HepG2 (cell line): ENCODE measurements around the gene POLR3H. TPM values are rescaled to one million over a fixed set of nuclear protein-coding genes. Genes with fewer than 3 reads are reported as not detected.

Source experiments
- BORCS8-MEF2B ChIP-seq: sonication (generic); formaldehyde crosslinking; IDR thresholded peaks from 2 replicates; pipeline ENCODE4 v1.8.0; 2022; ENCODE audit warnings: mild to moderate bottlenecking, missing genetic modification reagents
- IKZF4 ChIP-seq: sonication (generic); formaldehyde crosslinking; IDR thresholded peaks from 2 replicates; pipeline ENCODE4 v1.5.1; 2020; ENCODE audit warnings: borderline replicate concordance, mild to moderate bottlenecking, low read depth, missing genetic modification reagents; ENCODE audit errors: not compliant biosample characterization
- JUN ChIP-seq: sonication (generic); formaldehyde crosslinking; IDR thresholded peaks from 2 replicates; pipeline ENCODE4 v1.4.0; 2020; ENCODE audit warnings: mild to moderate bottlenecking, missing genetic modification reagents
- MAF1 ChIP-seq: sonication (generic); formaldehyde crosslinking; IDR thresholded peaks from 2 replicates; pipeline ENCODE4 v1.5.0; 2020; ENCODE audit warnings: missing genetic modification reagents, borderline replicate concordance
- MAZ ChIP-seq, 2 experiments: sonication (generic) in 1 of 2; formaldehyde crosslinking in 1 of 2; IDR thresholded peaks; 2 replicates each; pipeline versions ENCODE4 v1.5.0 to v1.6.1; 2012 to 2020; ENCODE audit warnings: low read depth in 2 of 2, mild to moderate bottlenecking in 2 of 2, borderline replicate concordance in 1 of 2, improper control_type of control experiment in 1 of 2, low read length in 1 of 2, missing genetic modification reagents in 1 of 2, moderate library complexity in 1 of 2
- MLLT10 ChIP-seq: sonication (generic); formaldehyde crosslinking; IDR thresholded peaks from 2 replicates; pipeline ENCODE4 v1.4.0; 2020; ENCODE audit warnings: missing genetic modification reagents
- NCOA5 ChIP-seq: sonication (generic); formaldehyde crosslinking; IDR thresholded peaks from 2 replicates; pipeline ENCODE4 v1.4.0; 2020; ENCODE audit warnings: missing genetic modification reagents
- PBX2 ChIP-seq: IDR thresholded peaks from 2 replicates; pipeline ENCODE4 v1.6.1; 2016; ENCODE audit warnings: control low read depth
- PTBP1 ChIP-seq: fragments of 200-400 bp; formaldehyde crosslinking; IDR thresholded peaks from 2 replicates; pipeline ENCODE4 v1.6.1; 2018; ENCODE audit warnings: low read length, low read depth; ENCODE audit not compliant: poor library complexity, severe bottlenecking
- SKI ChIP-seq: fragments of 450-650 bp; IDR thresholded peaks from one replicate; pipeline ENCODE4 v1.6.1; 2018; ENCODE audit warnings: mild to moderate bottlenecking; ENCODE audit not compliant: partially characterized antibody
- SP4 ChIP-seq: sonication (generic); formaldehyde crosslinking; IDR thresholded peaks from 2 replicates; pipeline ENCODE4 v1.8.1; 2023; ENCODE audit warnings: mild to moderate bottlenecking, missing genetic modification reagents
- TOE1 ChIP-seq: sonication (generic); formaldehyde crosslinking; IDR thresholded peaks from 2 replicates; pipeline ENCODE4 v1.4.0; 2020; ENCODE audit warnings: mild to moderate bottlenecking, missing genetic modification reagents
- ZNF124 ChIP-seq: sonication (generic); formaldehyde crosslinking; IDR thresholded peaks from 2 replicates; pipeline ENCODE4 v1.4.0; 2020; ENCODE audit warnings: missing genetic modification reagents
- ZNF260 ChIP-seq: sonication (generic); formaldehyde crosslinking; IDR thresholded peaks from 2 replicates; pipeline ENCODE4 v1.4.0; 2020; ENCODE audit warnings: missing genetic modification reagents, low read depth, mild to moderate bottlenecking, borderline replicate concordance
- ZNF276 ChIP-seq: sonication (generic); formaldehyde crosslinking; IDR thresholded peaks from 2 replicates; pipeline ENCODE4 v1.4.0; 2020; ENCODE audit warnings: mild to moderate bottlenecking, low read depth, missing genetic modification reagents
- ZNF430 ChIP-seq: sonication (generic); formaldehyde crosslinking; IDR thresholded peaks from 2 replicates; pipeline ENCODE4 v1.9.0; 2021; ENCODE audit warnings: mild to moderate bottlenecking, missing genetic modification reagents
- ZNF580 ChIP-seq: IDR thresholded peaks from 2 replicates; pipeline ENCODE4 v1.6.1; 2016; ENCODE audit warnings: low read depth, borderline replicate concordance
- ZNF746 ChIP-seq: sonication (generic); formaldehyde crosslinking; IDR thresholded peaks from 2 replicates; pipeline ENCODE4 v1.8.0; 2022; ENCODE audit warnings: mild to moderate bottlenecking, missing genetic modification reagents
- ZNF816 ChIP-seq: sonication (generic); formaldehyde crosslinking; IDR thresholded peaks from 2 replicates; pipeline ENCODE4 v1.8.0; 2022; ENCODE audit warnings: missing genetic modification reagents, mild to moderate bottlenecking, borderline replicate concordance
- polyA plus RNA-seq, 8 experiments: library from polyadenylated mRNA; depleted of rRNA in 3 of 8; stranded (reverse) in 7 of 8; unstranded in 1 of 8; fragments of >200 nt; fragmentation: Illumina TruSeq in 4 of 8; extraction: Trizol in 4 of 8; gene quantifications; 2 replicates each; pipeline versions ENCODE4 v1.2.1 to v1.2.3, GENCODE V29; 2011 to 2016; ENCODE audit warnings: low read depth in 4 of 8, missing spikeins in 1 of 8, mixed read lengths in 1 of 8; ENCODE audit not compliant: insufficient read depth in 1 of 8
- total RNA-seq, 5 experiments: library from RNA; depleted of rRNA; stranded (reverse); fragments of >200 nt; fragmentation: Illumina TruSeq; extraction: Trizol; gene quantifications; 2 replicates each; pipeline ENCODE4 v1.2.3, GENCODE V29; 2016; ENCODE audit warnings: low read depth in 1 of 5

POLR3H gene
- total and polyA plus RNA-seq, 2 of the 13 experiments (the other 11 are each of a cell fraction or from before 2014, with no cell fraction given): 10.3 to 28.6 TPM

GRCh38 chr22:41589391-41590241, 45.3 kb upstream of the POLR3H start, which contains the start of gene PMM1 (continued):
- TF ChIP-seq SP4 (CRISPR knock-in tag) (peak; percentile 95), PTBP1 (no peak), TOE1 (CRISPR knock-in tag) (no peak), ZNF260 (CRISPR knock-in tag) (no peak), BORCS8-MEF2B (CRISPR knock-in tag) (no peak), ZNF124 (CRISPR knock-in tag) (no peak), ZNF430 (peak; percentile 90), IKZF4 (CRISPR knock-in tag) (no peak), SKI (no peak), JUN (no peak), MAZ (IDR thresholded peaks at IDR 0.05; ENCODE audit: borderline replicate concordance, low read depth, low read length) (peak; percentile 83), MAZ (CRISPR knock-in tag; IDR thresholded peaks at IDR 0.05; ENCODE audit: low read depth) (peak; percentile 71), MAF1 (CRISPR knock-in tag) (no peak), ZNF746 (0 out of 2 replicates have a peak, but pooled peaks have one; percentile 9), PBX2 (CRISPR knock-in tag) (no peak), ZNF816 (CRISPR knock-in tag) (no peak), MLLT10 (no peak), ZNF580 (CRISPR knock-in tag) (0 out of 2 replicates have a peak, but pooled peaks have one; percentile 20), ZNF276 (CRISPR knock-in tag) (peak; percentile 30), NCOA5 (no peak)
